GM06990 (cell line): ENCODE measurements around the gene SNX1.

Experiments
- DNase-seq: peaks from one replicate; pipeline ENCODE4 v3.0.0-alpha.2; 2011; ENCODE audit not compliant: insufficient read length; ENCODE audit errors: extremely low read depth
- H3K27me3 ChIP-seq: replicated peaks from 2 replicates; pipeline ENCODE4 v1.6.0; 2011; ENCODE audit warnings: low read length; ENCODE audit not compliant: control insufficient read depth, insufficient read depth
- H3K36me3 ChIP-seq: 2 replicates; pipeline ENCODE4 v1.5.1; 2011; ENCODE audit warnings: low read length; ENCODE audit not compliant: control insufficient read depth, insufficient read depth
- H3K4me3 ChIP-seq: replicated peaks from 2 replicates; pipeline ENCODE4 v1.5.1; 2011; ENCODE audit warnings: low read depth, mild to moderate bottlenecking, control low read depth, low read length
- TF ChIP-seq, protein P1 (sequence below): IDR thresholded peaks from 2 replicates; pipeline ENCODE4 v1.5.1; 2011; ENCODE audit warnings: low read length, control low read depth, mild to moderate bottlenecking, inconsistent platforms; ENCODE audit not compliant: insufficient read depth, poor library complexity, severe bottlenecking

SNX1 gene

DNA sequence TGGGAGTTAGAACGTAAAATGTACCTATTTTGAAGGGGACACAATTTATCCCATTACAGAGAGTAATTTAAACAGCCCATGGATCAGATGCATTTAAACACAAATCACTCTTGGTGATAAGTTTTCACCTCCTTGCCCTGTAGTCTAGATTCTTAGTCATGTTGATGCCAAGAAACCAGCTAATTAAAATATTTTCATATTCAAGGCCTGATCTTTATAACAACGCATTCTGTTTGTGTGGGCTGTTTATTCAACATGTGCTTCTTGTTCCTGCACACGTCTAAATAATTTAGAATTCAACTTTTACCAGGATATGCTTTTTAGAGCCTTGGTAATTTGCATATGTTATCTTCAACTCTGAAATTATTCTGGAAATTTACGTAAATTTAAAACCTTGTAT, 25.8 kb downstream of the SNX1 start:
- peaks cover 15% of the 10 kb centered on the region for H3K36me3 ChIP-seq
- no peak for DNase-seq
- TF ChIP-seq, protein P1, sequence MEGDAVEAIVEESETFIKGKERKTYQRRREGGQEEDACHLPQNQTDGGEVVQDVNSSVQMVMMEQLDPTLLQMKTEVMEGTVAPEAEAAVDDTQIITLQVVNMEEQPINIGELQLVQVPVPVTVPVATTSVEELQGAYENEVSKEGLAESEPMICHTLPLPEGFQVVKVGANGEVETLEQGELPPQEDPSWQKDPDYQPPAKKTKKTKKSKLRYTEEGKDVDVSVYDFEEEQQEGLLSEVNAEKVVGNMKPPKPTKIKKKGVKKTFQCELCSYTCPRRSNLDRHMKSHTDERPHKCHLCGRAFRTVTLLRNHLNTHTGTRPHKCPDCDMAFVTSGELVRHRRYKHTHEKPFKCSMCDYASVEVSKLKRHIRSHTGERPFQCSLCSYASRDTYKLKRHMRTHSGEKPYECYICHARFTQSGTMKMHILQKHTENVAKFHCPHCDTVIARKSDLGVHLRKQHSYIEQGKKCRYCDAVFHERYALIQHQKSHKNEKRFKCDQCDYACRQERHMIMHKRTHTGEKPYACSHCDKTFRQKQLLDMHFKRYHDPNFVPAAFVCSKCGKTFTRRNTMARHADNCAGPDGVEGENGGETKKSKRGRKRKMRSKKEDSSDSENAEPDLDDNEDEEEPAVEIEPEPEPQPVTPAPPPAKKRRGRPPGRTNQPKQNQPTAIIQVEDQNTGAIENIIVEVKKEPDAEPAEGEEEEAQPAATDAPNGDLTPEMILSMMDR, result no peak

DNA sequence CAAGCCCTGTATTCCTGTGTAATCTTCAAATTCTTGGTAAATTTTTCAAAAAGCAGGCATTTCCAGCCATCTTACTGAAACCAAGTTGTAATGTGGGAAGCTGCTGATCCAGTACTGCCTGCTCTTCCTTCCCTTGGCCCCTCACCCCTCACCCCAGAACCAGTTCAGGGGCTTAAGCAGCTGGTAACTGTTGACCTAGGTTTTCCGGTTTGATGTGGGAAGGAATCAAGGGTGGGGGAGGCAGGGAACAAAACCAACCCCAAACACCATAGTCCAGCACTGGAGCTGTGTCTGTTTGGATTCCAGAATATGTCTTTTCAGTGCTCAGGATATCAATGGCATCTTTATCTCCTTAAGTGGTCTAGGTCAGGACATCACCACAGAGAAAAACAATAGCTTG, 26.7 kb downstream of the SNX1 start:
- Histone ChIP-seq H3K36me3 (peaks cover 15% of the 10 kb centered on the region), H3K27me3 (no peaks in the 10 kb centered on the region), H3K4me3 (no peak overlapping the region)
- DNase-seq, result no peak
- TF ChIP-seq, protein P1, result no peak

More for the DNA sequence above, 25.8 kb downstream of the SNX1 start:
- no peaks in the 10 kb centered on the region for H3K27me3 ChIP-seq
- H3K4me3 ChIP-seq, result no peak overlapping the region

DNA sequence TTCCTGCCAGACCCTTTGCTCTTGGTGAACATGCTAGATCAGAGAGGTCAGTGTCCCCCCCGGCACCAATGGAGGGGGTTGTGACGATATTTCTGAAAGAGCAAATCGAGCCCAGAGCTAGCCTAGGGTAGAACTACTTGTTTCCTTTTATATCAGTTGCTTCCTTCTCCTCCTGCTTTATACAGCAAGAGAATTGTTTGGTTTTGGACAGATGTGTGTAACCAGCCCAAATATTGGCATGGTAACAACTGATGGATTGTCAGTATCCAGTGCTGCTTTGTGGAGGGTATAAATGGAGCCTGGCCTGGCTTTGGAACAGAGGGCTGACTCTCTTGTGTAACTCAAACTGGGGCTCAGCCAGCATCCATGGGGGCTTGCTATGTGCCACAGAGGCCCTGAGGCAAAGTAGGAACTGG, 27.2 kb downstream of the SNX1 start:
- TF ChIP-seq, protein P1, result no peak
- peaks cover 16% of the 10 kb centered on the region for H3K36me3 ChIP-seq
- no peaks in the 10 kb centered on the region for H3K27me3 ChIP-seq

DNA sequence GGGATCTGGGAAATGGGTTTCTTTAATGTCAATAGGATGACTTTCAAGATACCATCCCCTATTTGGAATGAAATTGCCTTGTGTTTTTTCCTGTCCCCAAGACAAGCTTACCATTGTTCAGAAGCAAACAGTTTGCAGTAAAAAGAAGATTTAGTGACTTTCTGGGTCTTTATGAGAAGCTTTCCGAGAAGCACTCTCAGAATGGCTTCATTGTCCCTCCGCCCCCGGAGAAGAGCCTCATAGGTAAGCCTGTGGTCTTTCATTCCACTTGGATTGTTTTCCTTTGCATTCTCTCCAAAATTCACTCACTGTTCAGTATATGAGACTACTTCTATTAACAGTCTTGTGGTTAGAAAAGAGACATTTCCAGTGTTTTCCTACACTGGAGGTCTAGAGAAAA, 30.2 kb downstream of the SNX1 start:
- DNase-seq, result no peak

More for the DNA sequence above, 27.2 kb downstream of the SNX1 start:
- no peak overlapping the region for H3K4me3 ChIP-seq
- no peak for DNase-seq

DNA sequence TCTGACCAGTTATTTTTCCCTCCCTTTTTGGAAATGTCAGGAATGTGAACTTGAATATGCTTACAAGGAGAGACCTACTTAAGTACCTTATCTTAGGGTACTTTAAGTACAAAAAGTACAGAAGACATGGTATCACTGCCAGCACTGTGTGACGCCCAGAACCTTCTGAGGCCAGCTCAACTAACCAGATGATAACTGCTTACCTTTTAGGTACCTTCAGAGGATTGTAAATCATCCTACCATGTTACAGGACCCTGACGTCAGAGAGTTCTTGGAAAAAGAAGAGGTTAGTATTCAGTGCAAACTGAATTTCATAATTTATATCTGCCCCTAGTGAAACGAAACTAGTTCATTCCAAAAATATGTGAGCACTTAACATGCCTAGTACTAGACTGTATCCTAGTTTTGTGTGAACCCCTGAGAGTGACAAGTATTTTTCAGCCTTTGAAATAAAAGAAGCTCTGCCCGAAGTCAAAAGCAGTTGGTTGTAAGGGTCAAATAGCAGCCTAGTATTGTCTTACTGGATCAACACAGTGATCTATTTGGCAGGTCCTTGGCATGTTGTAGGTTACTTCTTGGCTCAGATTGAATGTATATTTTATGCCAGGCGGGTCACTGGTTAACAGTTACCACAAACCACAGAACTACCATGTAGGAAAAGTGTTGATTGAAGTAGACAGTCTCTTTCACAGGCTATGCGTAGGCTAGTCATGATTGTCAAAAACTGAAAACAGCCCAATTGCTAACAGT, 31.9 kb downstream of the SNX1 start:
- Histone ChIP-seq H3K36me3 (peaks cover 31% of the 10 kb centered on the region), H3K4me3 (no peak overlapping the region), H3K27me3 (no peaks in the 10 kb centered on the region)
- TF ChIP-seq, protein P1, result no peak
- no peak for DNase-seq

More for the DNA sequence above, 30.2 kb downstream of the SNX1 start:
- TF ChIP-seq, protein P1, result no peak
- Histone ChIP-seq H3K27me3 (no peaks in the 10 kb centered on the region), H3K36me3 (peaks cover 21% of the 10 kb centered on the region), H3K4me3 (no peak overlapping the region)
